ENCODE data around the gene FNDC10. TPM values are rescaled to one million over a fixed set of nuclear protein-coding genes. Genes with fewer than 3 reads are reported as not detected.

FNDC10 gene
- total and polyA plus RNA-seq, 2 donors (not counting 3 experiments of a cell fraction or from before 2014, with no cell fraction given), result 1.5 to 2.3 TPM

- Histone ChIP-seq H3K4me1 (ENCODE audit: control insufficient read depth, extremely low read depth, insufficient read depth, low read length) (no peaks in the 10 kb centered on the region), H3K9me3 (replicated peaks; ENCODE audit: control insufficient read depth, insufficient read depth, low read length) (no peaks in the 10 kb centered on the region), H3K4me2 (ENCODE audit: insufficient read depth, low read length) (no peak overlapping the region), H3K9ac (replicated peaks; ENCODE audit: extremely low read depth, insufficient read depth, low read length) (no peak overlapping the region), H3K79me2 (ENCODE audit: control insufficient read depth, insufficient read depth, low read length) (no peaks in the 10 kb centered on the region), H3K27me3 (ENCODE audit: control insufficient read depth in 2 of 2, insufficient read depth in 2 of 2, low read length in 2 of 2) (peaks cover 5% of the 10 kb centered on the region in 2 experiments), H2AFZ (ENCODE audit: low read depth, low read length) (no peak overlapping the region), H3K9me1 (replicated peaks; ENCODE audit: control insufficient read depth, extremely low read depth, insufficient read depth, low read length) (no peaks in the 10 kb centered on the region), H4K20me1 (replicated peaks; ENCODE audit: control insufficient read depth, extremely low read depth, insufficient read depth, low read length) (no peaks in the 10 kb centered on the region), H3K36me3 (ENCODE audit: control insufficient read depth in 2 of 2, extremely low read depth in 1 of 2, insufficient read depth in 2 of 2, low read length in 2 of 2) (no peaks in the 10 kb centered on the region), H3K27ac (ENCODE audit: insufficient read depth, low read depth, low read length) (no peak overlapping the region), H3K4me3 (replicated peaks in 1 of 3; ENCODE audit: insufficient read depth in 1 of 3, low read depth in 1 of 3, low read length in 3 of 3) (no peak overlapping the region)
- no peak for TF ChIP-seq POLR2A (IDR thresholded peaks at IDR 0.05; ENCODE audit: low read depth, low read length)
- no peak for TF ChIP-seq MYC (IDR thresholded peaks at IDR 0.05; ENCODE audit: low read depth, low read length)
- no peak for TF ChIP-seq EZH2 (IDR thresholded peaks at IDR 0.05; ENCODE audit: borderline replicate concordance, low read depth, low read length, severe bottlenecking)
- TF ChIP-seq POLR2AphosphoS5 (IDR thresholded peaks at IDR 0.05; ENCODE audit: insufficient read depth, low read depth, low read length), result no peak
- no peak for TF ChIP-seq CTCF (IDR thresholded peaks at IDR 0.05; ENCODE audit: extremely low read depth in 1 of 2, insufficient read depth in 1 of 2, low read depth in 1 of 2, low read length in 2 of 2)
- intact Hi-C loops (cut with micrococcal nuclease), result no loop called here
- POLR2A ChIA-PET, result no interaction called here
- dilution Hi-C loops (cut with MboI; ENCODE audit: extremely low pct_ligation_motif_present, low sequenced_read_pairs), result no loop called here
- DNase-seq (ENCODE audit: low read depth, low spot score) (no peak), FAIRE-seq (no peak)
- CTCF ChIA-PET, result no interaction called here
- no TSS peak for BruUV-seq (replicated peaks)
Measured at GRCh38 chr1:1591452-1591851, 8.5 kb downstream of the FNDC10 start.

GRCh38 chr1:1583347-1584010 lies 16.5 kb downstream of the FNDC10 start:
- Histone ChIP-seq H2AFZ (ENCODE audit: low read depth, low read length) (no peak overlapping the region), H3K9me3 (replicated peaks; ENCODE audit: control insufficient read depth, insufficient read depth, low read length) (no peaks in the 10 kb centered on the region), H3K36me3 (ENCODE audit: control insufficient read depth in 2 of 2, extremely low read depth in 1 of 2, insufficient read depth in 2 of 2, low read length in 2 of 2) (no peaks in the 10 kb centered on the region), H3K4me3 (replicated peaks in 1 of 3; ENCODE audit: insufficient read depth in 1 of 3, low read depth in 1 of 3, low read length in 3 of 3) (no peak overlapping the region), H3K4me2 (ENCODE audit: insufficient read depth, low read length) (no peak overlapping the region), H4K20me1 (replicated peaks; ENCODE audit: control insufficient read depth, extremely low read depth, insufficient read depth, low read length) (no peaks in the 10 kb centered on the region), H3K79me2 (ENCODE audit: control insufficient read depth, insufficient read depth, low read length) (no peaks in the 10 kb centered on the region), H3K9me1 (replicated peaks; ENCODE audit: control insufficient read depth, extremely low read depth, insufficient read depth, low read length) (no peaks in the 10 kb centered on the region), H3K27ac (ENCODE audit: insufficient read depth, low read depth, low read length) (no peak overlapping the region), H3K9ac (replicated peaks; ENCODE audit: extremely low read depth, insufficient read depth, low read length) (no peak overlapping the region), H3K27me3 (ENCODE audit: control insufficient read depth in 2 of 2, insufficient read depth in 2 of 2, low read length in 2 of 2) (peaks cover 4 to 8% of the 10 kb centered on the region in 2 experiments), H3K4me1 (ENCODE audit: control insufficient read depth, extremely low read depth, insufficient read depth, low read length) (no peaks in the 10 kb centered on the region)
- intact Hi-C loops (cut with micrococcal nuclease), result no loop called here
- no peak for TF ChIP-seq POLR2AphosphoS5 (IDR thresholded peaks at IDR 0.05; ENCODE audit: insufficient read depth, low read depth, low read length)
- no peak for TF ChIP-seq MAX (IDR thresholded peaks at IDR 0.05; ENCODE audit: insufficient read depth, insufficient read length)
- TF ChIP-seq GATA2 (IDR thresholded peaks at IDR 0.05; ENCODE audit: insufficient read depth, insufficient read length, low read depth, low read length), result no peak
- TF ChIP-seq FOS (IDR thresholded peaks at IDR 0.05; ENCODE audit: borderline replicate concordance, insufficient read depth, low read length), result no peak
- no peak for TF ChIP-seq JUN (IDR thresholded peaks at IDR 0.05; ENCODE audit: borderline replicate concordance, insufficient read depth, insufficient read length, low read depth)
- dilution Hi-C loops (cut with MboI; ENCODE audit: extremely low pct_ligation_motif_present, low sequenced_read_pairs), result no loop called here
- CTCF ChIA-PET, result no interaction called here
- no TSS peak for BruUV-seq (replicated peaks)
- no peak for DNase-seq (ENCODE audit: low read depth, low spot score)
- POLR2A ChIA-PET, result no interaction called here
- FAIRE-seq, result no peak

Data from endothelial cell of umbilical vein (primary cell).